Activated CD4-positive, alpha-beta T cell treated with anti-CD3 and anti-CD28 coated beads, Interleukin-2, amount 10 ng/mL, durations not matched to agents 7 days and 5 days (primary cell): ENCODE data around the gene EMCN. TPM values are rescaled to one million over a fixed set of nuclear protein-coding genes. Genes with fewer than 3 reads are reported as not detected.
"Not testable (repeated sequence)": the region's sequence is repeated elsewhere in the genome, so short reads cannot be mapped to it uniquely, and the experiment has no call there.

Experiments used
- CTCF ChIA-PET: fragments of 350-600 bp; sonication (Branson Sonifier 250); formaldehyde crosslinking; loops from one replicate; lab custom pipeline; 2021; ENCODE audit warnings: antibody characterized with exemption; lab: Charles Lee
- POLR2A ChIA-PET: fragments of 350-600 bp; sonication (Branson Sonifier 250); formaldehyde crosslinking; loops from one replicate; lab custom pipeline; 2021; ENCODE audit warnings: antibody characterized with exemption; lab: Charles Lee
- DNase-seq: peaks from one replicate; pipeline ENCODE4 v3.0.0-alpha.2; 2020
- H3K27ac Mint-ChIP-seq: one replicate; pipeline ENCODE4 v1.8.0; 2021; ENCODE audit warnings: mild to moderate bottlenecking, moderate library complexity, mixed read lengths
- H3K27me3 Mint-ChIP-seq: one replicate; pipeline ENCODE4 v1.8.0; 2021; ENCODE audit warnings: mixed read lengths
- H3K36me3 Mint-ChIP-seq: one replicate; pipeline ENCODE4 v1.8.0; 2021; ENCODE audit warnings: low read depth, mixed read lengths
- H3K4me1 Mint-ChIP-seq: one replicate; pipeline ENCODE4 v1.8.0; 2021; ENCODE audit warnings: mixed read lengths
- H3K4me3 Mint-ChIP-seq: one replicate; pipeline ENCODE4 v1.8.0; 2021; ENCODE audit warnings: mild to moderate bottlenecking, moderate library complexity, mixed read lengths
- H3K9me3 Mint-ChIP-seq: one replicate; pipeline ENCODE4 v1.8.0; 2021; ENCODE audit warnings: mixed read lengths
- total RNA-seq, 2 experiments: library from RNA; stranded (reverse); gene quantifications; one replicate each; pipeline ENCODE4 v1.2.3, GENCODE V29; 2021

EMCN gene
- total RNA-seq, 2 experiments from 2014 or later, result not detected

DNA sequence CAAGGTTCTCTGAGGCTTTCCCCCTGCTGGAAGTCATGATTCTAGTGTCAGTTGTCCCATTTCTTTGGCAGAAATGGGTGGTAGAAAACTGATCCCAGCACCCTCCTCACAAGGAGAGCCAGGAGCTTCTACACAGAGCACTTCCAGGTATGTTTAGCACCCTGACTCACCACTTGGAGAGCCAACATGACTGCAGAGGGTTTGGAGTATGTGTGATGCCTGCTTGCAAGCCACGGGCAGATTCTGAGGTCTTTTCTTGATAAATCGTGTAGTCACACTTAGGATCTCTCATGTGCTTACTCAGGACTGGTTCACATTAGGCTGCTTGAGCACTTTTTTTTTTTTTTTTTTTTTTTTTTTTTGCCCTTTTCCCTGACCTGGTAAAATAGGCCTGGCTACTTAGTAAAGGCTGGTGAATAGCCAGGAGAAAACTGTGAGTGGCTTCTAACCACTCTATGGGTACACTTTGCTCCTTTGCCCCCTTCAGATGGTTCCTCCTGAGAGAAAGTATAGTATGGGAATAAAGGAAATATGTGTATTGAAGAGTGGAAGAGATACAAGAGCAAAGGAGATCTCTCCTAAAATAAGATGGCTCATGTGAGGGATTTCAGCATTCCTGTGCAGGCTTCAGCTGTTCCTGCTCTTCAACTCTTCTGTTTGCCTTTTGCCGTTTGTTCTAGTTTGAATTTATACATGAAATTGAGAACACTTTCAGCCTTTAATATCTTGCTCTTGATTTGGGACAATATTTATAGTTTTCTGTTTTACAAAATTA lies 103.6 kb downstream of the EMCN start:
- ChIA-PET CTCF (no interaction called here), POLR2A (no interaction called here)
- Mint-ChIP-seq H3K36me3 (no peaks in the 10 kb centered on the region), H3K4me1 (no peaks in the 10 kb centered on the region), H3K27me3 (peaks cover 1% of the 10 kb centered on the region), H3K9me3 (no peaks in the 10 kb centered on the region), H3K4me3 (no peak overlapping the region), H3K27ac (no peak overlapping the region)
- DNase-seq, result no peak

GRCh38 chr4:100391863-100392262 lies 126.0 kb downstream of the EMCN start:
- Mint-ChIP-seq H3K4me3 (no peak overlapping the region), H3K36me3 (no peaks in the 10 kb centered on the region), H3K27ac (no peak overlapping the region), H3K27me3 (peaks cover 9% of the 10 kb centered on the region), H3K4me1 (no peaks in the 10 kb centered on the region), H3K9me3 (no peaks in the 10 kb centered on the region)
- DNase-seq, result no peak
- POLR2A ChIA-PET, result no interaction called here
- CTCF ChIA-PET, result no interaction called here

- H3K36me3 Mint-ChIP-seq, result no peaks in the 10 kb centered on the region
- ChIA-PET POLR2A (no interaction called here), CTCF (no interaction called here)
- no peaks in the 10 kb centered on the region for H3K4me1 Mint-ChIP-seq
- DNase-seq, result no peak
- peaks cover 9% of the 10 kb centered on the region for H3K27me3 Mint-ChIP-seq
- no peak overlapping the region for H3K4me3 Mint-ChIP-seq
- H3K27ac Mint-ChIP-seq, result no peak overlapping the region
- H3K9me3 Mint-ChIP-seq, result no peaks in the 10 kb centered on the region
Measured at GRCh38 chr4:100391086-100391485, 126.7 kb downstream of the EMCN start.

GRCh38 chr4:100386270-100386669 lies 131.6 kb downstream of the EMCN start:
- no peaks in the 10 kb centered on the region for H3K4me1 Mint-ChIP-seq
- H3K9me3 Mint-ChIP-seq, result no peaks in the 10 kb centered on the region
- peaks cover 7% of the 10 kb centered on the region for H3K27me3 Mint-ChIP-seq
- DNase-seq, result no peak
- H3K27ac Mint-ChIP-seq, result no peak overlapping the region
- ChIA-PET POLR2A (no interaction called here), CTCF (no interaction called here)
- H3K4me3 Mint-ChIP-seq, result no peak overlapping the region
- H3K36me3 Mint-ChIP-seq, result no peaks in the 10 kb centered on the region

- H3K27me3 Mint-ChIP-seq, H3K27ac Mint-ChIP-seq, H3K9me3 Mint-ChIP-seq, DNase-seq, CTCF ChIA-PET, H3K4me1 Mint-ChIP-seq, H3K36me3 Mint-ChIP-seq, POLR2A ChIA-PET, H3K4me3 Mint-ChIP-seq: not testable (repeated sequence)
Measured at GRCh38 chr4:100380401-100380800, 137.4 kb downstream of the EMCN start.

DNA sequence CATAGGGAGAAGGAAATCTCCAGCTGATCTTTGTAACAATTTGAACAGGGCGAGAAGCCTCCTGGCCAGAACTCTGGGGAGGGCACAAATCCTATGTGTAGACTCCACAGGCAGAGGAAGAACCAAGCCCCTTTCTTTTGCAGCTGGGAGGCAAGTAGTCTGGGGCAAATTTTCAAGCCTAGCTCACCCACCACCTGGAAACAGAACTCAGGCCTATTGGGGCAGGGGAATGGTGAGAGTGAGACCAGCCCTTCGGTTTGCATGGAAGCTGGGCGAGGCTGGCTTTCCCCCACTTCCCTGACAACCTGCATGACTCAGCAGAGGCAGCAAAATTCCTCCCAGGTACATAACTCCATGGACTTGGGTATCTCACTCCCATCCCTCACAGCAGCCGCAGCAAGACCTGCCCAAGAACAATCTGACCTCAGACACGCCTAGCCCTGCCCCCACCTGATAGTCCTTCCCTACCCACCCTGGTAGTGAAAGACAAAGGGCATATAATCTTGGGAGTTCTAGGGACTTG lies 138.2 kb downstream of the EMCN start:
- ChIA-PET POLR2A (no interaction called here), CTCF (no interaction called here)
- Mint-ChIP-seq H3K9me3 (no peaks in the 10 kb centered on the region), H3K36me3 (no peaks in the 10 kb centered on the region), H3K4me1 (no peaks in the 10 kb centered on the region), H3K27ac (no peak overlapping the region), H3K27me3 (no peaks in the 10 kb centered on the region), H3K4me3 (no peak overlapping the region)
- DNase-seq, result no peak

GRCh38 chr4:100372432-100372831 lies 145.4 kb downstream of the EMCN start:
- ChIA-PET POLR2A (no interaction called here), CTCF (no interaction called here)

DNA sequence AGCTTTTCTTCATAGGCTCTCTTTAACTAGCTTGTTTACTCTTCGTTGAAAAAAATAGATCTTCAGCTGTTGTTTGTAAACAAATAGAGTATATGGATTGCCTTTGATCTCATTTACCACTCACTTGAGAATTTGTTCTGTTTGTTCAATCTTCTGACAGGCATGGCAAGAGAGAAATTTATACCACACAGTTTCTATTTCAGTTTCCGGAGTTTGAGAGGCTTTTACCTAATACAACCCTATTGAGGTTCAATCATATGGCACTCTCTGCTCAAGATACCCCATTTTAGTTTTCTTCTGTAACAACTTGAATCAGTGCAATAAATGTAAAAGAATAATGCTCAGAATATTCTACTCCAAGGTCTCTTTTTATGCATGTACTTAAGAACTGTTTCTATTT lies 148.0 kb downstream of the EMCN start:
- Mint-ChIP-seq H3K9me3 (no peaks in the 10 kb centered on the region), H3K27ac (no peak overlapping the region), H3K36me3 (no peaks in the 10 kb centered on the region), H3K4me1 (no peaks in the 10 kb centered on the region), H3K27me3 (peaks cover 1% of the 10 kb centered on the region), H3K4me3 (no peak overlapping the region)
- CTCF ChIA-PET, result no interaction called here
- no peak for DNase-seq
- POLR2A ChIA-PET, result no interaction called here

More at GRCh38 chr4:100372432-100372831, 145.4 kb downstream of the EMCN start:
- H3K36me3 Mint-ChIP-seq, result no peaks in the 10 kb centered on the region
- DNase-seq, result no peak
- no peaks in the 10 kb centered on the region for H3K4me1 Mint-ChIP-seq
- no peak overlapping the region for H3K4me3 Mint-ChIP-seq
- H3K27ac Mint-ChIP-seq, result no peak overlapping the region
- H3K9me3 Mint-ChIP-seq, result no peaks in the 10 kb centered on the region
- peaks cover 1% of the 10 kb centered on the region for H3K27me3 Mint-ChIP-seq

- H3K4me1 Mint-ChIP-seq, result no peaks in the 10 kb centered on the region
- H3K27me3 Mint-ChIP-seq, result peaks cover 1% of the 10 kb centered on the region
- H3K4me3 Mint-ChIP-seq, result no peak overlapping the region
- POLR2A ChIA-PET, result no interaction called here
- no peak for DNase-seq
- no peaks in the 10 kb centered on the region for H3K36me3 Mint-ChIP-seq
- no peaks in the 10 kb centered on the region for H3K9me3 Mint-ChIP-seq
- H3K27ac Mint-ChIP-seq, result no peak overlapping the region
- CTCF ChIA-PET, result no interaction called here
Measured at GRCh38 chr4:100367451-100367850, 150.4 kb downstream of the EMCN start.

- peaks cover 1% of the 10 kb centered on the region for H3K27me3 Mint-ChIP-seq
- H3K9me3 Mint-ChIP-seq, result no peaks in the 10 kb centered on the region
- H3K4me1 Mint-ChIP-seq, result no peaks in the 10 kb centered on the region
- POLR2A ChIA-PET, result no interaction called here
- H3K36me3 Mint-ChIP-seq, result no peaks in the 10 kb centered on the region
- no peak for DNase-seq
- no peak overlapping the region for H3K4me3 Mint-ChIP-seq
- CTCF ChIA-PET, result no interaction called here
- H3K27ac Mint-ChIP-seq, result no peak overlapping the region
Measured at GRCh38 chr4:100366213-100366612, 151.6 kb downstream of the EMCN start.

DNA sequence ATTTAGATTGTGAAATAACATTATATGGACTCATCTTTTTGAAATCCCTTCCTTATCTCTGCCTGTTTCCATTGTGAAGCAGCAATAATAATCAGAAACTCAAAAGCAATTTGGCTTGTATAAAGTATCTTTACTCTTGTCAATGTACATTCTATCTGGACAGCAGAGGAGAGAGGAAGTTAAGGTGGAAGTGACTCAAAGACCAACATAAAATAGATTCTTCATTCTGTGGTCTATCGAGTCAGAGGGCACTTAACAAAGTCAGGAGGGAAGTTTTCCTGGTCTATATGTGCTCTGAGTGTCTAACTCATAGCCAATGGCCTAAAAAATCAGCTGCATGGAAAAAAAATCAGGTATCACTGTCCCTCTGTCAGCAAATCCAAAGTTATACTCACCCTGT lies 155.5 kb downstream of the EMCN start:
- Mint-ChIP-seq H3K9me3 (no peaks in the 10 kb centered on the region), H3K27ac (no peak overlapping the region), H3K4me1 (no peaks in the 10 kb centered on the region), H3K36me3 (no peaks in the 10 kb centered on the region), H3K4me3 (no peak overlapping the region), H3K27me3 (peaks cover 2% of the 10 kb centered on the region)
- no peak for DNase-seq
- ChIA-PET CTCF (no interaction called here), POLR2A (no interaction called here)

DNA sequence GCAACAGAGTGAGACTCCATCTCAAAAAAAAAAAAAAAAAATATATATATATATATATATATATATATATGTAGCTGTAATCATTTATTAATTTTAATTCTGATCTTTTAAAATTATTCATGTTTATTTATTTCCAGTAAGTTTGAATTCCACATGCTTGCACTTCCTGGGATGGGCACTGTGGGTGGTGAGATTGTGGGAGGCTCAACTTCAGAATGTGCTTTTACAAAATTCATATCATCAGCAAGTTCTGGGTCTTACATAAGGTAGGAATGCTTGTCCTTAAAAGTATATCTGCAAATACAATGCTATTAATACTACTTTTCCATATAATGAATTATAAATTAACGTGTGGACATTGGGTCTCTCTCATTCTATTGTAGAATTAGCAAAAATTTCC lies 156.5 kb downstream of the EMCN start:
- H3K27me3 Mint-ChIP-seq, result peaks cover 2% of the 10 kb centered on the region
- no peak for DNase-seq
- H3K4me1 Mint-ChIP-seq, result no peaks in the 10 kb centered on the region
- POLR2A ChIA-PET, result no interaction called here
- H3K9me3 Mint-ChIP-seq, result no peaks in the 10 kb centered on the region
- H3K36me3 Mint-ChIP-seq, result no peaks in the 10 kb centered on the region
- CTCF ChIA-PET, result no interaction called here
- H3K4me3 Mint-ChIP-seq, result no peak overlapping the region
- no peak overlapping the region for H3K27ac Mint-ChIP-seq

DNA sequence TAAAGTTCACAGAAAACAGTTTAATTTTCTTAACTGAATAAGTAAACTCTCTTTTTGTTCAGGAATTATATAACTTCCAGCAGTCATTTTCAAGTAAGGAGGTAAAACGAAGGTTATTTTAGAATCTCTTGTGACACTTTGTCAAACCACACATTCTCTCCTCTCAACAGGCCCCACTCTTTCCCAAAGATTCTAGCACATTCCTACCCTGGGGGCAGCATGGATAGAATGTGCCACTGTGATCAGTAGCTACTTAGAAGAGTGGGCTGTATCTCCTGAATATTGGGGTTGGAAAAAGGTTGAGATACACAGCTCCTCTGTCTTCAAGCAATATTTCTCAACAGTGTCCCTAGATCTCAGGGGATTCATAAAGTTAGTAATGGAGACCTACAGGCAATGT lies 157.6 kb downstream of the EMCN start:
- no peaks in the 10 kb centered on the region for H3K9me3 Mint-ChIP-seq
- H3K36me3 Mint-ChIP-seq, result no peaks in the 10 kb centered on the region
- no peak overlapping the region for H3K4me3 Mint-ChIP-seq
- H3K27me3 Mint-ChIP-seq, result peaks cover 7% of the 10 kb centered on the region
- H3K4me1 Mint-ChIP-seq, result no peaks in the 10 kb centered on the region
- ChIA-PET CTCF (no interaction called here), POLR2A (no interaction called here)
- no peak overlapping the region for H3K27ac Mint-ChIP-seq
- DNase-seq, result no peak

- Mint-ChIP-seq H3K9me3 (no peaks in the 10 kb centered on the region), H3K4me1 (no peaks in the 10 kb centered on the region), H3K27me3 (peaks cover 7% of the 10 kb centered on the region), H3K4me3 (no peak overlapping the region), H3K27ac (no peak overlapping the region), H3K36me3 (no peaks in the 10 kb centered on the region)
- ChIA-PET CTCF (no interaction called here), POLR2A (no interaction called here)
- no peak for DNase-seq
Measured at GRCh38 chr4:100359441-100359840, 158.4 kb downstream of the EMCN start.
